SKM-1 (cell line): ENCODE measurements around the gene IFNA6.
"Not testable (repeated sequence)": the region's sequence is repeated elsewhere in the genome, so short reads cannot be mapped to it uniquely, and the experiment has no call there.

Experiments used
- DNase-seq: peaks from one replicate; lab custom pipeline; 2025; ENCODE audit not compliant: unreplicated experiment; lab: John Stamatoyannopoulos, UW

The IFNA6 gene

GRCh38 chr9:21350787-21351186 lies at the start of gene IFNA6:
IFNA6 (minus strand) TSS chr9:21350887; CDS start chr9:21350887, 0 bp downstream.
- DNase-seq = no peak

GRCh38 chr9:21399956-21400355 lies 49.3 kb upstream of the IFNA6 start:
- no peak for DNase-seq

- no peak for DNase-seq
These were observed 48.3 kb upstream of the IFNA6 start for GRCh38 chr9:21398955-21399489.

- no peak for DNase-seq
These were observed 45.4 kb upstream of the IFNA6 start for GRCh38 chr9:21395778-21396717.

GRCh38 chr9:21392270-21392669 lies 41.6 kb upstream of the IFNA6 start:
- DNase-seq = no peak

GRCh38 chr9:21385131-21385670 lies 34.5 kb upstream of the IFNA6 start, which contains the start of gene IFNA2:
IFNA2 (minus strand) TSS chr9:21385398; CDS start chr9:21385329, 69 bp downstream.
- DNase-seq = peak; percentile 14

GRCh38 chr9:21383627-21384026 lies 32.9 kb upstream of the IFNA6 start:
- DNase-seq = no peak

GRCh38 chr9:21381448-21382339 lies 31.0 kb upstream of the IFNA6 start:
- DNase-seq = peak; percentile 14

GRCh38 chr9:21371467-21371866 lies 20.8 kb upstream of the IFNA6 start:
- DNase-seq = not testable (repeated sequence)

- DNase-seq = no peak
These were observed 17.3 kb upstream of the IFNA6 start, which contains the start of gene IFNA13 for GRCh38 chr9:21367957-21368356. IFNA13 (minus strand) TSS chr9:21368057; CDS start chr9:21368010, 47 bp downstream.

GRCh38 chr9:21367169-21367568 lies 16.5 kb upstream of the IFNA6 start:
- not testable (repeated sequence) for DNase-seq

- DNase-seq = no peak
These were observed 11.6 kb upstream of the IFNA6 start for GRCh38 chr9:21362287-21362686.

- peak; percentile 7 for DNase-seq
These were observed 7.1 kb upstream of the IFNA6 start for GRCh38 chr9:21357479-21358460.

- DNase-seq = no peak
These were observed 2.2 kb downstream of the IFNA6 start for GRCh38 chr9:21348430-21348970.

- no peak for DNase-seq
These were observed 10.0 kb downstream of the IFNA6 start for GRCh38 chr9:21340735-21341134.

GRCh38 chr9:21336457-21336856 lies 14.2 kb downstream of the IFNA6 start:
- no peak for DNase-seq

GRCh38 chr9:21334701-21335632 lies 15.7 kb downstream of the IFNA6 start, which contains the start of gene KLHL9:
KLHL9 (minus strand) TSS chr9:21335404; CDS start chr9:21334859, 545 bp downstream.
- peak; percentile 66 for DNase-seq

- DNase-seq = no peak
These were observed 17.5 kb downstream of the IFNA6 start for GRCh38 chr9:21333226-21333625.
